HG02678 (cell line): ENCODE data around the gene ADAMTS7.
A peak's percentile ranks its signal among the peaks of the same experiment; 100 is the strongest.
"Not testable (repeated sequence)": the region's sequence is repeated elsewhere in the genome, so short reads cannot be mapped to it uniquely, and the experiment has no call there.

ENCODE experiments used
- ATAC-seq: cut with Tn5 transposase; IDR thresholded peaks from one replicate; pipeline ENCODE4 v1.9.1; 2021; ENCODE audit warnings: mild to moderate bottlenecking, moderate library complexity; ENCODE audit not compliant: unreplicated experiment

Gene ADAMTS7

DNA sequence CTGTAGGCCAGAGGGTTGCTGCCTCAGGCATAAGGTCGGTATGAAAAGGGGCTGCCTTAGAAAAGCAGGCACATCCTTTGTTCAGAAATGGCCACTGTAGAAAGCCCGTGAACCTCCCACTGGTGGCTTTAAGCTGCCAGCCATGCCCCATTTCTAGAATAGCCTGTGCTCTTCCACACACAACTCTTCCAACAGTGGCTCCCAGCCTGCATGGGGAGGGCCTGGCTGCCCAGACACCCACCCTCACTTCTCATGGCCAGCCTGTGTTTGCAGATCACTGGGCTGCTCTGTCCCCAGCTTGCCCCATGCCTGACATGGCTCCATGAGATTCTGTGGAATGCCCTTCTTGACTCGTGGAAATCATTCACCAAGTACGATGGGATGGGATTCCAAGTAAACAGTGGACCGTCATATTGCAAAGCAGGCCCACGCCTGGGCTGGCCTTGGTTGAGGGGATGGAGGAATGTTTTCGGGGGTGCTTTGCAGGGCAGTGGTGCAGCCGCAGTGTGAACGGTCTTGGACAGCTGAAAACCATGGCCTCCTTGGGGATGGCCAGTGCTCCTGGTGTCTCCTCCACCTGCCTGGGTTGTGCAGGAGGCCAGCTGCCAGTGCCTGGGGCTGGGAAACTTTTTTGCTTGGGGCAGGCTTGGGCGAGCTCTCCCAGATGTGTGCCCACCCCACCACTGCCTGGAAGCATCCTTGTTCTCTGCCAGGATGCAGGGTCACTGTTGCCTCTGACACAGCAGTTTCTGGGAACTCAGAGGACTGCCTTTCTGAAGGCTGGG is 57.3 kb downstream of the ADAMTS7 start:
- not testable (repeated sequence) for ATAC-seq

DNA sequence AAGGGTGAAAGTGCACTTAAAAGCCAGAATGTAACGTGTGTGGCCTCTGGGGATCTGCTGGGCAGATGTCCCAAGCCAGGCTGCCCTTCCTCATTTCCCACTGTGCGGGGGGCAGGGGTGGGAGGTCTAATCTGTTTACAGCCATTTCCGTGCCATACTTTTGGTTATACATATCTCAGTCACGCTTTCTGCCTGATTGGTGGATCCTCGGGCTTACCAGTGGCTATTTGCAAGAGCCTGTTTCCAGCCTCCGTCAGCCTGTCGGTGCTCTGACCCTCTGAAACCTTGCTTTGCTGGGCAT is 58.0 kb downstream of the ADAMTS7 start:
- not testable (repeated sequence) for ATAC-seq

DNA sequence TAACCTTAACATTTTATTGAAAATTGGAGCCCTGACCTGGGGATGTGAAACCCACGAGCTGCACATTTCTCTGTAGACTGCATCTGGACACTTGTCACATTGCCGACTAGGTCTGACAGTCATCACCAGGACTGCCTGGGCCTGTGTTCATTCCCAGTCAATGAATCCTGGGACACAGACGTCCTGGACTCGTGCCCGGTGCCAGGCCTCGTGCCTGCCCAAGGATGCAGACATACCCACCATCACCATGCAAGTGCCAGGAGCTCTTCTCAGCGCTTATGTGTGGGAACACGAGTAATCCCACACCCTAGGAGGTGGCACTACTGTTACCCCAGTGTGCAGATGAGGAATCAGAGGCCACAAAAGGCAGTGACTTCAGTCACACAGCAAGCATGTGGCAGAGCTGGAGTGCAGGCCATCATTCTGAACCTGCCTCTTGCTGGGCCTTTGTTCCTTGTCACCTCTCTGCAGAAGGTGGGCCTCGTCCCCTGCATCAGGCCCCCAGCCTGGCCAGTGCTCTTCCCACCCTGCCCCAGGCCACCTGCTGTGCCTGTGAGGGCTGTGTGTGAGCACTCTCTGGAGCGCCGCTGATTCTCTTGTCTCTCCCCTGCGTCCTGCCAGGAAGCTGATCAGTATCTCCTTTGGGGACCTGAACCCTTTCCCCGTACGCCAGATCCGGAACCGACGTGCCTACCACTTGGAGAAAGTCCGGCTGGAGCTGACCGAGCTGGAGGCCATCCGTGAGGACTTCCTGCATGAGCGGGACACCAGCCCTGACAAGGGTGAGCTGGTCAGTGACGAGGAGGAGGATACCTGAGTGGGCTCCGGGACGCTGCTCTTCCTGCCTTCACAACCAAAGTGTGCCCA is 58.5 kb downstream of the ADAMTS7 start:
- ATAC-seq = no peak

DNA sequence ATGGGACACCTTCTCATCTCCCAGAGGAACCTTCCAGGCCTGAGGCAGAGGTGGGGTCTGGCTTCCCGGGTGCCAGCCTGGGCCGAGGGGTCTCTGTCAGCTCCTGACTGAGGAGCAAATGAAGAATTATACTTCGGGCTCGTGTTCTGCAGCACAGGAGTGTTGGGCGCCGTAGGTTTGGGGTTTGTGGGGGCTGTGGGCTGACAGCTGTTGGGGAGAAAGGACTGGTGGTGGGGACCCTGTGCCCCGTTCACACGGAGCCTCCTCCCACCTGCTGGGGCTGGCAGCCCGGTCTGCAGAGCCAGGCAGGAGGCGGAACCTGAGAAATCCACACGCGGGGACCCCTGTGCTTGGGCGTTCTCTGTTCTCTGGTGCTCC is 59.7 kb downstream of the ADAMTS7 start:
- ATAC-seq = no peak

DNA sequence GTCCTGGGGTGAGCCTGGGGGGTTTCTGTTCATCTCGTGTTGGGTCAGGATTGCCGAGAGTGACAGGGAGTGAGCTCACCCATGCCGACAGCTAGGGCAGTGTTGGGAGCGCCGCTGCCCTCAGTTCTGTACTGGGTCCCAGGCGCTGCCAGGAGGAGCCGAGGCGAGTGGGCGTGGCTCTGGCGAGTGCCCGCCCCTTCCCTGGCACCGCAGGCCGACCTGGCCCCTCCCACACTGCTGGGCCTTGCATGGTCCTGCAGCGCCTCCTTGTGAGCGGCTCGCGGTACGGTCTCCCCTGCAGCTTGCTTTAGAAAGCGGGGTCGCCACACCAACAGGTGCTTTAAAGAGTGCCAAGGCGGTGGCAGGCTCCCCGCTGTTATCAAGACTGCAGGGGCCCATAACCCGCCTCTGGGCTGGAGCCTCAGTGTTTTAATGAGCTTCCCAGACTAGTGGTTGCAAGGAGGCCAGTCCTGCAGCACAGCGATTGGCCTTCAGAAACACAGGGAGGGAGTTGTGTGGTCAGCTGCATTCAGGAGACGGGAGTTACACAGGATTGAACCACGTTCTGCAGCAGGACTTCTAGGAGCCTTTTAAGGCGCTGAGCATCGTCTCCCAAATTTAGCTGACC is 60.2 kb downstream of the ADAMTS7 start:
- ATAC-seq = peak; percentile 82

DNA sequence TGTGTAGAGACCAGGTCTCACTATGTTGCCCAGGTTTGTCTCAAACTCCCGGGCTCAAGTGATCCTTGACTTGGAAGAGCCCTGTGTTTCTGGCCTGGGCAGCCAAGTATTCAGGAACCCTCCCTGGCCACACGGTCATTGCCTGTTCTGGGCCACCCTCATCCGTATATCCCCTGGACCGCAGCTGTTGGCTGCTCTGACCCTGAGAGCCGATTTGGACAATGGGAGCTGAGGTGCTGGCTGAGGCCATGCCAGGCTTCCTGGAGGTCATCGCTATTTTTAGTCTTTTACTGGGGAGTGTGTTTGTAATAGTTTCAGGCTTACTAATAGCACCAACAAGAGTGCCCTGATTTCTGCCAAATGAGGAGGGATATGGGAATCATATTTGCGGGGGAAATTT is 60.7 kb downstream of the ADAMTS7 start:
- no peak for ATAC-seq

DNA sequence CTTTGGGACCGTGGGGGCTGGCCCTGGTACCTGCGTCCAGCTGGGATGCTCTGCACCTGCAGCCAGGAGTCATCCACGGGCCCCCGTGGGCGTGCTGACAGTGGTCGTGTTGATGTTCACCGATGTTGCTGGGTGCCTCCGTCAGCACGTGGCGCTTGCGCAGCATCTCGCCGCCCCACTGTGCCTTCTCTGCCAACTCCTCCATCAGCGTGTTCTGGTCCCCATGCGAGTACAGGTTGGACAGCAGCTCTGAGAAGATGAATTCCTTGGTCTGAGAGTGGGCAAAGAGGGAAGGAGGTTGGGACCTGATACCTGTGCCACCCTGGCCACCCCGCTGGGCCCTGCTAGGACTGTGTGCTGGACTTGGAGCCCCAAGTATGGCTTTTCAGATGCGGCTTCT is 61.4 kb downstream of the ADAMTS7 start:
- ATAC-seq = no peak

DNA sequence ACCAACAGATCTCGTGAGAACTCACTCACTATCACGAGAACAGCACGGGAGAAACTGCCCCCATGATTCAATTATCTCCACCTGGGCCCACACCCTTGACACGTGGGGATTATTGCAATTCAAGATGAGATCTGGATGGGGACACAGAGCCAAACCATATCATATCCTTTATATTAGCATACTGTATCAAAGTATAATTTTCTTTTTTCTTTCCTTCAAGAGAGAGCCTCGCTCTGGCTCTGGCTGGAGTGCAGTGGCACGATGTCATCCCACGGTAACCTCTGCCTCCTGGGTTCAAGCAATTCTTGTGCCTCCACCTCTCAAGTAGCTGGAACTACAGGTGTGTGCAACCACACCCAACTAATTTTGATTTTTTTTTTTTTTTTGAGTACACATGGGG is 63.4 kb downstream of the ADAMTS7 start:
- not testable (repeated sequence) for ATAC-seq

DNA sequence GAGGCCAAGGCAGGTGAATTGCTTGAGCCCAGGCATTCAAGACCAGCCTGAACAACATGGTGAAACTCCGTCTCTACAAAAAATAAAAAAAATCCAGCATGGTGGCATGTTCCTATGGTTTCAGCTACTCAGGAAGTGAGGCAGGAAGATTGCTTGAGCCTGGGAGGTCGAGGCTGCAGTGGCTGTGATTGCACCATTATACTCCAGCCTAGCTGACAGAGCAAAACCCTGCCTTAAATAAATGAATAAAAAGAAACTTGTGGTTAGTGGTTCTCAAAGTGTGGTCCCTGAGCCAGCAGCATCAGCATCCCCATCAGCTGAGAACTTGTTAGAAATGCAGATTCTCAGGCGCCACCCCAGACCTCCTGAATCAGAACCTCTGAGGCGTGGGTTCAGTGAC is 69.6 kb downstream of the ADAMTS7 start:
- not testable (repeated sequence) for ATAC-seq

DNA sequence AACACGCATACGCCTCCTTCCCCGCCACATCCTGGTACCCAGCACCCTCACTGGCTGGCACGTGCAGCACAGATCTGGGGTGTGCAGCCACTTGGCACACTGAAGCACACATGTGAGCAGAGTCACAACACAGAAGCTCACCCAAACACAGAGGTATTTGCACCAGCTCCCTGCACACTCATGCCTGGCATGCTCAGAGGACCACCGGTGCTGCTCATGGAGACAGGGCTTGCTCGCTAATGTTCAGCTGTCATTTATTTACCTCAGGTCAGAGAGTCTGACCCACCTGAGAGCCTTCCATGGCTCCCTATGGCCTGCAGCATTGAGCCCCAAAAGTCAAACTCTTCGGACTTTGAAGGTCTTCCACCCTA is 70.4 kb downstream of the ADAMTS7 start:
- ATAC-seq = no peak

DNA sequence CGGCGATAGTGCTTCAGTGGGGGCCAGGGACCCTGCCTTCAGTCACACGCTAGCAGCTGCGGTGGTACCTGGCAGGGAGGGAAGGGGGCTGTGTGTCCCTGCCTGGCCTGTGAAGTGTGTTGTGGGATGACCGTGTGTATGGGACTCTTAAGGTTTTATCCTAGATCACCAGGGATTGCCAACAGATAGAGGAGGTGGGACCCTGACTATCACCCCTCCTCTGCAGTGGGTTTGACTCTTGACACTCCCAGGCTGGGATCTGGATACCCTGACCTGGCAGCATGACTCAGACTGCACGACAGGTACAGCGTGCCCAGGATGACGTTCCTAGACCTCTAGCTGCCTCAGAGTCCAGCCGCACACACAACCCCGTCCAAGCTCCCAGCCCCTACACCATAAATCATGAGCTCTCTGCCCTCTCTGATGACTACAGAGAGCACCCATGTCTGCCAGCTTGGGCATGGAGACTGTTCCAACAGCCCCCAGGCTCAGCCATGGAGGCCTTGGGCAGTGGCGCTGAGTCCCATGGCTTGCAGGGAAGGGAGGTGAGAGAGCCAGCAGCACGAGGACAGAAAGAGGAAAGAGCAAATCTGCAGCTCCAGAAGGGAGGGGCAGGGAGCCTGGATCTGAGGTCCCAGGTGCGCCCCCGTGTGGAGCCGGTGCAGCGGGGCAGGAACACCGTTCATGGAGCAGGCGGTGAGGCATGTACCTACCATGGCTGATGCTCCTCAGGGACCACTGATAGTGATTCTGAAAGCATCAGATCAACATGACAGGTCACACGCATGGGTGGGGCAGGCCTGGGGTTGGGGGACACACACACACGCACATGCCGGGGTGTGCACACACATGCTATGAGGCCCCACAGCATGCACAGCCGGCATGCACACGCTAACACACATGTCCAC is 71.0 kb downstream of the ADAMTS7 start:
- ATAC-seq = no peak

DNA sequence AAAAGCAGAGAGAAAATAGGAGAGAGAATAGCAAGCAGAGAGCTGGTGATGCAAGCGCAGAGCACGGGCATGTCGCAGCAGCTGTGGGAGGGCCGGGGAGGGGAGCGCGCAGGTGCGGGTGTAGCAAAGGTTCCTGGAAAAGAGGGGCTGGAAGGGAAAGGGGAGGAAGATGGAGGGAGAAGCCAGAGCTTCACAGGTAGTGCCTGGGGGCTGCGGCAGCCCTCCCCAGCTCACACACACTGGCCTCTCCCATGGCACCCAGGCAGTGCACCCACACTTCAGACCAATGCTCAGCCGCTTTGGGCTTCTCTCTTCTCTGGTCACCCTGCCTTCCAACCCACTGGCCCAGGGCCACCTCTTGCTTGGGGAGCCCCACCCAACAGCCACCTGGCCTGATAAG is 72.1 kb downstream of the ADAMTS7 start:
- ATAC-seq = no peak

DNA sequence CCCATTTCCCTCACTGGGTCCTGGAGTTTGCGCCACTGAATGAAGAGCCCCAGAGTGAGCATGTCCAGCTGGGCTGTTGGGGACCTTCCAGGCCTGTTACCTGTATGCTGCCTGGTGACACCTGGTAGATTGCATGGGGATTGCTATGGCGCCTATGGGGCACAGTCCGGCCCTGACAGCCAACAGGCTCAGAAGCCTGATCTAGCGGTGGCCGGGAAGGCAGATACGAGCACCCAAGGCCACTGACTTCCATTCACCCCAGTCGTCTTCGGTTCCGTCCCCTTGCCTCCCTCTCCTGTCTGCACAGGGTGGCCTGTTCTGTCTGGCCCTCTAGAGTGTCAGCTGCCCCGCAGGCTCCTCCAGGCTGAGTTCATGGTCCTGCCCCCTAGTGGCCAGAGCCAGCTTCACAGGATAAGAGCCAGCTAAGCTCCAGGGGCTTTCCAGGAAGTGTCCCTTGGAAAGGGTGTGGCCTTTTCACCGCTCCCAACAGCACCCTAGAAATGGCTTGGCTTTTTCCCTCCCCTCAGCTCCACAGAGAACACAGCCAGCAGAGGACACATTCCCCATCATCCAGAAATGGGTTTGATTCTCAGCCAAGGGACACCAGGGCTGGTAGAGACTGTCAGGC is 73.2 kb downstream of the ADAMTS7 start:
- not testable (repeated sequence) for ATAC-seq

DNA sequence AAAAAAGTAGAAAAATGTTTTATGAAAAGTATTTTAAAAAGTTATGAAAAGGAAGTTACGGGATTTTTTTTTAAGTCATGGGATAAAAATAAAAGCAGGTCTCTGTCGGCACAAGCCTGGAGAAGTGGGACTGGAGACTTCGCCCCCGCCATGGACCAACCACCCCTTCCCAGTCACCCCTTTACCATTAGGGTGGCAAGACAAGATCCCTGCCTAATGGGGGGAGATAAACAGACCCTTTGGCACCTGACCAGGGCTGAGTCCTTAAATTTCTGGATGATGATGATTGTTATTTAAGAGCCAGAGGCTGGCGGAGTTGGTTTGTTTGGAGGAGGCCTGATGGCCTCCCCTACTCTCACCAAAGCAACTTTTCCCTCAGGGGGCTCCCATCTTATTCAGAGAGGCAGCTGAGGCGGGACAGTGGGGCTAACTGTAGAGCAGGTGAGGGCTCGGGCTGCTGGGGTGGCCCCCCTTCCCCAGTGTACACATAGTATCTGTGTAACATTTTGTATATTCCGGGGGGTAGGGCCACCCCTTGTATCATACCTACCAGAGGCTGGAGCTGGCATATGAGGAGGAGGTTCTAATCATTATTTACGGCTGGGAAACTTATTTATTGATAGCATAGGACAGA is 74.0 kb downstream of the ADAMTS7 start:
- no peak for ATAC-seq

DNA sequence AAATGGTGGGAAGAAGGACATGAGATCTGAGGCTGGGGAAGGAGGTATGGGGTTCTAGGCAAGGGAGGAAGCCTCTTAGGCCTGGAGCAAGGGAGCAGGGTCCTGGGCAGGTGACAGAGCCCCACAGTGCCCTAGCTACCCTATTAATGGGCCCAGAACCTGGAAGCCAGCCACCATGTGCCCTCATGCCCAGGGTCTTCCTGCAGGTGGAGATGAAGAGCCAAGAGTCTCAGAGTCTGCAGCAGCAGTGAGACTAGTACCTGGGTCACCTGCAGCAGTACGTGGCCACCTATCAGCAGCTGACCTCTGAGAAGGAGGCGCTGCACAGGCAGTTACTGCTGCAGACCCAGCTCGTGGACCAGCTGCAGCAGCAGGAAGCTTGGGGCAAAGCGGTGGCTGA is 75.0 kb downstream of the ADAMTS7 start:
- ATAC-seq = not testable (repeated sequence)

DNA sequence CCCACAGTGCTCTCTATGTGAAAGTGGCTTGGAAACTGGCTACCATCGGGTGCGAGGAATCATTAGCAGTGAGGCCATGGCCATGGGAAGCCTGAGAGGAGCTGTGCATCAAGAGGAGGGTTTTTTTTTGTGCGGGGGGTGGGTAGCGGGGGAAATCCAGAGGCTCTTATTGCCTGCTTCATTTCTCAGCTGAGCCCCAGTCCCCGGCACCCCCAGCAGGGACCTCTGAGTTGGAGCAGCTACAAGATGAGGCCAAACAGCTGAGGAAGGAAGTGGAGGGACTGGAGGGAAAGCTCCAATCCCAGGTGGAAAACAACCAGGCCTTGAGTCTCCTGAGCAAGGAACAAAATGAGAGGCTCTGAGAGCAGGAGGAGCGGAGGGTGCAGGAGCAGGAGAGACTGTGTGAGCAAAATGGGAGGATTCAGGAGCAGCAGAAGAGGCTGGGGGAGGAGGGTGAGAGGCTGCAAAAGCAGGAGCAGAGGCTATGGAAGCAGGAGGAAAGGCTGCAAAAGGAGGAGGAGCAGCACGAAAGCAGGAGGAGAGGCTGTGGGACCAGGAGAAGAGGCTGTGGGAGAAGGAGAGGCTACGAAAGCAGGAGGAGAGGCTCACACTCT is 76.7 kb downstream of the ADAMTS7 start:
- no peak for ATAC-seq

DNA sequence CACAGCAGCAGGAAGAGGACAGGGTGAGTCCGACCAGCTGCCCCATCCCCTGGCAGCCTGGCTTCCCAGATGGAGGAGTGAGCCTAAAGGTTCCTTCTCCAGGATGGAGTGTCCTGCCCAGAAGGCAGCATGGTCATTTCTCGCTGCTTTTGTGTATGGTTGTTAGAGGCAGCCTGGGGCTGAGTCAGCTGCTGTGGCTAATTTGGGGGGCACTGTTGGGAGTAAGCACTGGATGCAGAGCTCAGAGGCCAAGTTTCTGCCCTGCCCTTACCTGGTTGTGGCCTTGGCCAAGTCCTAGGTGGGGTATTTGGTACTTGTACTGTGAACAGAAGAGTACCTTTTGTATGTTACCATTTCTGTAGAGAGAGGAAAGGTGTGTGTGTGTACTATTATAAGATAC is 78.6 kb downstream of the ADAMTS7 start:
- no peak for ATAC-seq

DNA sequence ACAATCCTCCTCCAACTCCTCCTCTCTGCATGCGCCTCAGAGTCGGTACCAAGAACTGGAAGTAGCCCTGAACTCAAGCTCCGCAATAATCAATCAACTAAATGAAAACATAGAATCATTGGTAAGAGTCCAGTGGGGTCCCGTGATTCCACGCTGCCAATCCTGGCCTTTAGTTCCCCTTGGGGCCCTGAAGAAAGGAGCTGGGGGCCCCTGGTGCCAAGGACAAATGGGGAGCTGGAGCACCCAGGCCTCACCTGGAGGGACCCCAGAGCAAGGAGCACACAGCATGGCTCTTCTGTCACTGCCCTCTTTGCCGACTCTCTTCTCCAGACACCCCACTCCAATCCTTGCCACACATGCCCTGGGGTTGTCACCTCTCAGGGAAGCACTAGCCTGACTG is 80.3 kb downstream of the ADAMTS7 start:
- no peak for ATAC-seq

DNA sequence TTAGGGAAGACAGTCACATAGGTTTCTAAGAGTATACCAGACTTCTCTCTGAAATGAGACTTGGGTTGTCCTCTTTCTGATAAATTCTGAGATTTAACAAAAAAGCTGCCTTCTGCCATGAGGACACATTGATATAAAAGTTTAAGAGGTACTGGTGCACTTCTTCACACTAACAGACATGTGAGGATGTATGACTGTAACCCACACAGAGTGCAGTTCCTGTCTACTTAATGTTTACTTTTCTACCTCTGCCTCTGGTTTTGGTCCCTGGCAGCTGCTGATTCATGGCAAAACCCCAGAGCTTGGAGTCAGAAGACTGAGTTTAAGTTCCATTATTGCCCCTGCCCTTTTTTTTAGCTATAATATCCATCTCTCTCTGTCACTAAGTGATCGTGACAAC is 82.8 kb downstream of the ADAMTS7 start:
- ATAC-seq = not testable (repeated sequence)

DNA sequence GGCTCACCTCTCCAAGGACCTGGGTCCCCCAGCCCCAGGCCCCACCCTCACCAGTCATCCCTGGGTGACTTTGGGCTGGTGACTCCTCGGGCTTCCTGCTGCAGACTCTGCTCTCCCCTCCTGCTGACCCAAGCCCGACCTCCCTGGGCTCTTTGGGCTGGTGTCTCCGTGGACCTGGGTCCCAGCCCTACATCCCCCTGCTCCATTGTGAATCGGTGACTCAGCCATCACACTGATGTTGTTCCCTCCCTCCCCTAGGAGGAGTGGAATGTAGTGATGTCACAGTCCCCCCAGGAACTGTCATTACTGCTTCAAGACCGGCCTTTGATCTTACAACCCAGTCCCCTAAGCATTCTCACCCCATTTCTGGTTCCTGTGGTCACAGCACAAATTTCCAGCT is 83.7 kb downstream of the ADAMTS7 start:
- ATAC-seq = no peak
